ENCODE results near the gene CNKSR3. TPM values are rescaled to one million over a fixed set of nuclear protein-coding genes. Genes with fewer than 3 reads are reported as not detected.

Gene CNKSR3
- total RNA-seq, 6 donors from 2014 or later, result 2.1 to 14.3 (median 7.5) TPM

- H3K4me3 ChIP-seq, result no peak overlapping the region
- TF ChIP-seq CTCF (IDR thresholded peaks at IDR 0.05), result no peak
- TF ChIP-seq POLR2A (IDR thresholded peaks at IDR 0.05), result no peak
- no peak for TF ChIP-seq EP300 (IDR thresholded peaks at IDR 0.05)
- no peak for TF ChIP-seq POLR2AphosphoS5 (IDR thresholded peaks at IDR 0.05)
- ATAC-seq (ENCODE audit: low FRiP score in 2 of 2) (no peak), DNase-seq (no peak)
- H3K27ac ChIP-seq, result no peak overlapping the region
- H3K9me3 ChIP-seq, result no peaks in the 10 kb centered on the region
- no peaks in the 10 kb centered on the region for H3K36me3 ChIP-seq
- H3K27me3 ChIP-seq, result no peaks in the 10 kb centered on the region
- H3K4me1 ChIP-seq, result peaks cover 0 to 6% (median 4%) of the 10 kb centered on the region in 4 donors
- WGBS, 2 donors, result 82 to 94% methylated on average over 4 of the region's 4 CpGs
Observed at GRCh38 chr6:154345811-154346210, 164.7 kb downstream of the CNKSR3 start.

- H3K36me3 ChIP-seq, result no peaks in the 10 kb centered on the region
- TF ChIP-seq EP300 (IDR thresholded peaks at IDR 0.05), result peak in 1 of 4 donors; percentile 39
- TF ChIP-seq CTCF (IDR thresholded peaks at IDR 0.05), result peak in 4 of 6 experiments; percentile 16 to 65 (median 59)
- no peak for TF ChIP-seq POLR2A (IDR thresholded peaks at IDR 0.05)
- peaks cover 0 to 6% (median 4%) of the 10 kb centered on the region in 4 donors for H3K4me1 ChIP-seq
- no peaks in the 10 kb centered on the region for H3K27me3 ChIP-seq
- DNase-seq, result peak; percentile 40 to 87
- peak overlapping the region in 3 of 4 donors; percentile 0 to 44 (median 18) for H3K27ac ChIP-seq
- ATAC-seq (ENCODE audit: low FRiP score in 2 of 2), result peak; percentile 67 to 94
- no peaks in the 10 kb centered on the region for H3K9me3 ChIP-seq
- H3K4me3 ChIP-seq, result peak overlapping the region in 1 of 4 donors; percentile 1
- WGBS, 2 donors, result 58 to 61% methylated on average over 15 to 16 of the region's 16 CpGs
Observed at GRCh38 chr6:154343473-154344308, 166.8 kb downstream of the CNKSR3 start.

- Histone ChIP-seq H3K9me3 (no peaks in the 10 kb centered on the region), H3K36me3 (no peaks in the 10 kb centered on the region), H3K4me1 (peaks cover 0 to 6% (median 4%) of the 10 kb centered on the region in 4 donors), H3K27ac (no peak overlapping the region), H3K4me3 (no peak overlapping the region), H3K27me3 (no peaks in the 10 kb centered on the region)
- DNase-seq, result no peak
- TF ChIP-seq CTCF (IDR thresholded peaks at IDR 0.05), result no peak
- no peak for ATAC-seq (ENCODE audit: low FRiP score in 2 of 2)
- 72 to 75% methylated on average over 5 of the region's 5 CpGs for WGBS, 2 donors
Observed at GRCh38 chr6:154341871-154342270, 168.6 kb downstream of the CNKSR3 start.

- TF ChIP-seq EP300 (IDR thresholded peaks at IDR 0.05), result no peak
- no peak for TF ChIP-seq POLR2AphosphoS5 (IDR thresholded peaks at IDR 0.05)
- TF ChIP-seq POLR2A (IDR thresholded peaks at IDR 0.05), result no peak
- TF ChIP-seq CTCF (IDR thresholded peaks at IDR 0.05), result no peak
- H3K4me1 ChIP-seq, result peaks cover 0 to 6% (median 4%) of the 10 kb centered on the region in 4 donors
- DNase-seq (no peak), ATAC-seq (ENCODE audit: low FRiP score in 2 of 2) (peak in 1 of 2 donors; percentile 34)
- H3K36me3 ChIP-seq, result no peaks in the 10 kb centered on the region
- no peaks in the 10 kb centered on the region for H3K27me3 ChIP-seq
- H3K27ac ChIP-seq, result no peak overlapping the region
- H3K4me3 ChIP-seq, result no peak overlapping the region
- WGBS, 2 donors, result 59 to 62% methylated on average over 4 of the region's 4 CpGs
- H3K9me3 ChIP-seq, result no peaks in the 10 kb centered on the region
Observed at GRCh38 chr6:154341336-154341735, 169.1 kb downstream of the CNKSR3 start.

Small RNA genes within 50 kb of the gene (small RNA-seq; reads per million reads assigned to genes)
- 0 reads per million in 4 donors for gene AL357075.2

Other genes starting within 250 kb of the CNKSR3 start
- 1 to 10 TPM; 1.0 to 5.5 (median 4.0) TPM for gene IPCEF1, start 153.9 kb downstream of the CNKSR3 start, total RNA-seq
- 10 to 100 TPM; 26.0 to 79.1 (median 37.2) TPM for gene SCAF8, start 222.7 kb upstream of the CNKSR3 start, total RNA-seq